GM21528 (cell line): ENCODE results near the gene DPH7.
"Not testable (repeated sequence)": the region's sequence is repeated elsewhere in the genome, so short reads cannot be mapped to it uniquely, and the experiment has no call there.

Experiments
- ATAC-seq: cut with Tn5 transposase; IDR thresholded peaks from one replicate; pipeline ENCODE4 v1.9.1; 2021; ENCODE audit warnings: mild to moderate bottlenecking, moderate library complexity; ENCODE audit not compliant: unreplicated experiment, low FRiP score

DPH7 gene

GRCh38 chr9:137578518-137579258 lies at the start of gene DPH7:
DPH7 (minus strand) TSS chr9:137578925; CDS start chr9:137578777, 148 bp downstream.
- peak; percentile 77 for ATAC-seq

- not testable (repeated sequence) for ATAC-seq
These were observed 48.7 kb upstream of the DPH7 start for GRCh38 chr9:137627406-137627805.

GRCh38 chr9:137626464-137626863 lies 47.7 kb upstream of the DPH7 start:
- no peak for ATAC-seq

- ATAC-seq, result not testable (repeated sequence)
These were observed 43.5 kb upstream of the DPH7 start for GRCh38 chr9:137622211-137622610.

GRCh38 chr9:137621131-137621757 lies 42.5 kb upstream of the DPH7 start:
- no peak for ATAC-seq

- ATAC-seq, result no peak
These were observed 41.9 kb upstream of the DPH7 start for GRCh38 chr9:137620581-137620980.

GRCh38 chr9:137620048-137620405 lies 41.3 kb upstream of the DPH7 start:
- no peak for ATAC-seq

- peak; percentile 21 for ATAC-seq
These were observed 40.7 kb upstream of the DPH7 start for GRCh38 chr9:137619240-137620047.

- peak; percentile 54 for ATAC-seq
These were observed 39.7 kb upstream of the DPH7 start, which contains the start of gene EHMT1 for GRCh38 chr9:137618105-137619067. EHMT1 (plus strand) TSS chr9:137619005; CDS start chr9:137619029, 24 bp downstream.

GRCh38 chr9:137615387-137615871 lies 36.7 kb upstream of the DPH7 start:
- no peak for ATAC-seq

- no peak for ATAC-seq
These were observed 36.1 kb upstream of the DPH7 start for GRCh38 chr9:137614631-137615386.

GRCh38 chr9:137613738-137614523 lies 35.2 kb upstream of the DPH7 start:
- no peak for ATAC-seq

- no peak for ATAC-seq
These were observed 34.5 kb upstream of the DPH7 start for GRCh38 chr9:137613259-137613658.

- ATAC-seq, result no peak
These were observed 34.0 kb upstream of the DPH7 start for GRCh38 chr9:137612741-137613142.

GRCh38 chr9:137611623-137612609 lies 33.2 kb upstream of the DPH7 start:
- ATAC-seq, result no peak

GRCh38 chr9:137610944-137611343 lies 32.2 kb upstream of the DPH7 start:
- ATAC-seq, result no peak

- ATAC-seq, result no peak
These were observed 28.6 kb upstream of the DPH7 start for GRCh38 chr9:137607141-137607857.
